ENCODE results near the gene APBA2.

DNA sequence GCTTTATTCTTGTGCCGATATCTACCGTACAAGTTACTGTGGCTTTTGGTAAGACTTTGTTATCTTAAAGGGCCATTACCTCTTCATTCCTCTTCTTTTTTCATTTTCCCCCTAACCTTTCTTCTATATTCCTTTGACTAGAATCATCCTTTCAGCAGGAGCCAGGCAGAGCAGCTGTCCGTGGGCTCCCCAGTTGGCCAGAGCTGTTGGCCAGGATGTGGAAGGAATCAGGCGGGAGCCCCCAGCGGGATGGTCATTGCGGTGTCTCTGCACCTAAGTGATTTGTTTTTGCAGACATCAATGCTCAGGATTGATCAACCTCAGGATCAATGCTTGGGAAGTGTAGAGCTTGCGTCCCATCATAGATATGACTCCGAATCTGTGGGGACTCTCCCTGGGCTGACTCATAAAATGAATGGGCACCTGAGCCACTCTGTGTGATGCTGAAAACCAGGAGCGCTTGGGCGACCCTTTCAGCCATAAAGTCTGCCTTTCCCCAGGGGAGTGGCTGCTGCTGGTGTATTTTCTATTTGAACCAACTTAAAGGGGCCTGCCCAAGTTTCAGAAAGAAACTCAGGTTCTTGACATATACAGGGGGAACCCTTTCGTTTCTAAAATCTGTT, 21.7 kb downstream of the APBA2 start:
- TF ChIP-seq, protein P1, sequence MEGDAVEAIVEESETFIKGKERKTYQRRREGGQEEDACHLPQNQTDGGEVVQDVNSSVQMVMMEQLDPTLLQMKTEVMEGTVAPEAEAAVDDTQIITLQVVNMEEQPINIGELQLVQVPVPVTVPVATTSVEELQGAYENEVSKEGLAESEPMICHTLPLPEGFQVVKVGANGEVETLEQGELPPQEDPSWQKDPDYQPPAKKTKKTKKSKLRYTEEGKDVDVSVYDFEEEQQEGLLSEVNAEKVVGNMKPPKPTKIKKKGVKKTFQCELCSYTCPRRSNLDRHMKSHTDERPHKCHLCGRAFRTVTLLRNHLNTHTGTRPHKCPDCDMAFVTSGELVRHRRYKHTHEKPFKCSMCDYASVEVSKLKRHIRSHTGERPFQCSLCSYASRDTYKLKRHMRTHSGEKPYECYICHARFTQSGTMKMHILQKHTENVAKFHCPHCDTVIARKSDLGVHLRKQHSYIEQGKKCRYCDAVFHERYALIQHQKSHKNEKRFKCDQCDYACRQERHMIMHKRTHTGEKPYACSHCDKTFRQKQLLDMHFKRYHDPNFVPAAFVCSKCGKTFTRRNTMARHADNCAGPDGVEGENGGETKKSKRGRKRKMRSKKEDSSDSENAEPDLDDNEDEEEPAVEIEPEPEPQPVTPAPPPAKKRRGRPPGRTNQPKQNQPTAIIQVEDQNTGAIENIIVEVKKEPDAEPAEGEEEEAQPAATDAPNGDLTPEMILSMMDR (IDR thresholded peaks at IDR 0.05), result no peak
- no peak for TF ChIP-seq POLR2A (IDR thresholded peaks at IDR 0.05)
